Calu3 (cell line): ENCODE data around the gene DNAJC1. TPM values are rescaled to one million over a fixed set of nuclear protein-coding genes. Genes with fewer than 3 reads are reported as not detected.

Experiments used
- BruUV-seq: library from RNA; stranded (reverse); fragments of 400-500 nt; replicated peaks from 2 replicates; lab custom pipeline; 2021; lab: Mats Ljungman, UMichigan
- CTCF ChIA-PET: fragments of 300-600 bp; sonication (Branson Sonifier 250); formaldehyde crosslinking; loops from one replicate; lab custom pipeline; 2022; ENCODE audit warnings: antibody characterized with exemption; lab: Charles Lee
- DNase-seq: peaks from one replicate; pipeline ENCODE4 v3.0.0; 2022
- H3K27ac Mint-ChIP-seq: one replicate; pipeline ENCODE4 v1.8.0; 2022; ENCODE audit warnings: mixed read lengths; ENCODE audit not compliant: unreplicated experiment
- H3K27me3 Mint-ChIP-seq: one replicate; pipeline ENCODE4 v1.8.0; 2022; ENCODE audit warnings: mixed read lengths; ENCODE audit not compliant: unreplicated experiment
- H3K36me3 Mint-ChIP-seq: one replicate; pipeline ENCODE4 v1.8.0; 2022; ENCODE audit warnings: mild to moderate bottlenecking, moderate library complexity, mixed read lengths; ENCODE audit not compliant: insufficient read depth, unreplicated experiment
- H3K4me1 Mint-ChIP-seq: one replicate; pipeline ENCODE4 v1.8.0; 2022; ENCODE audit warnings: mild to moderate bottlenecking, low read depth, mixed read lengths; ENCODE audit not compliant: unreplicated experiment
- H3K4me3 Mint-ChIP-seq: one replicate; pipeline ENCODE4 v1.8.0; 2022; ENCODE audit warnings: mild to moderate bottlenecking, low read depth, moderate library complexity, mixed read lengths; ENCODE audit not compliant: unreplicated experiment
- H3K9me3 Mint-ChIP-seq: one replicate; pipeline ENCODE4 v1.8.0; 2022; ENCODE audit warnings: low read depth, mixed read lengths; ENCODE audit not compliant: unreplicated experiment
- intact Hi-C: fragments of 100-400 bp; cut with micrococcal nuclease; formaldehyde crosslinking; loops from one replicate; pipeline ENCODE4 v1.10.0; 2022; ENCODE audit not compliant: unreplicated experiment
- total RNA-seq: library from RNA; stranded (reverse); gene quantifications from 2 replicates; pipeline ENCODE4 v1.2.3, GENCODE V29; 2022
- TF ChIP-seq, protein P1 (sequence below): fragments of 200-600 bp; IDR thresholded peaks from one replicate; pipeline ENCODE4 v1.8.0; 2022; ENCODE audit warnings: antibody characterized with exemption; ENCODE audit not compliant: unreplicated experiment

The DNAJC1 gene
- total RNA-seq, 1 experiment from 2014 or later, result 17.0 TPM

DNA sequence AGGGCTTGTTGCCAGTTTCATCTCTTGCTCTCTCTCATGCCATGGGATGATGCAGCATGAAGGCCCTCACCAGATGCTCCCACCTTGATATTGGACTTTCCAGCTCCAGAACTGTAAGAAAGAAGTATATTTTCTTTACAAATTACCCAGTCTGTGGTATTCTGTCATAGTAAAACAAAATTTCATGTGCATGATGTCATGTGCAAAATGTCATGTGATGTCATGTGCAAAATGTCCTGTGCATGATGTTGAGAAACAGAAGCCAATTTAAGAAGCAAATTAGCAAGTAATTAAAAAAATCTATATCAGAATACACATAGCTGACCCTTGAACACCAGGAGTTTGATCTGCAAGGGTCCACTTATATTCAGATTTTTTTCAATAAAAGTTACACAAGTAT is 56.6 kb downstream of the DNAJC1 start:
- Mint-ChIP-seq H3K4me3 (no peak overlapping the region), H3K9me3 (no peaks in the 10 kb centered on the region), H3K27ac (no peak overlapping the region), H3K36me3 (no peaks in the 10 kb centered on the region), H3K4me1 (no peaks in the 10 kb centered on the region), H3K27me3 (no peaks in the 10 kb centered on the region)
- CTCF ChIA-PET, result no interaction called here
- BruUV-seq, result no TSS peak
- intact Hi-C loops, result no loop called here
- TF ChIP-seq, protein P1, sequence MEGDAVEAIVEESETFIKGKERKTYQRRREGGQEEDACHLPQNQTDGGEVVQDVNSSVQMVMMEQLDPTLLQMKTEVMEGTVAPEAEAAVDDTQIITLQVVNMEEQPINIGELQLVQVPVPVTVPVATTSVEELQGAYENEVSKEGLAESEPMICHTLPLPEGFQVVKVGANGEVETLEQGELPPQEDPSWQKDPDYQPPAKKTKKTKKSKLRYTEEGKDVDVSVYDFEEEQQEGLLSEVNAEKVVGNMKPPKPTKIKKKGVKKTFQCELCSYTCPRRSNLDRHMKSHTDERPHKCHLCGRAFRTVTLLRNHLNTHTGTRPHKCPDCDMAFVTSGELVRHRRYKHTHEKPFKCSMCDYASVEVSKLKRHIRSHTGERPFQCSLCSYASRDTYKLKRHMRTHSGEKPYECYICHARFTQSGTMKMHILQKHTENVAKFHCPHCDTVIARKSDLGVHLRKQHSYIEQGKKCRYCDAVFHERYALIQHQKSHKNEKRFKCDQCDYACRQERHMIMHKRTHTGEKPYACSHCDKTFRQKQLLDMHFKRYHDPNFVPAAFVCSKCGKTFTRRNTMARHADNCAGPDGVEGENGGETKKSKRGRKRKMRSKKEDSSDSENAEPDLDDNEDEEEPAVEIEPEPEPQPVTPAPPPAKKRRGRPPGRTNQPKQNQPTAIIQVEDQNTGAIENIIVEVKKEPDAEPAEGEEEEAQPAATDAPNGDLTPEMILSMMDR, result no peak
- no peak for DNase-seq

DNA sequence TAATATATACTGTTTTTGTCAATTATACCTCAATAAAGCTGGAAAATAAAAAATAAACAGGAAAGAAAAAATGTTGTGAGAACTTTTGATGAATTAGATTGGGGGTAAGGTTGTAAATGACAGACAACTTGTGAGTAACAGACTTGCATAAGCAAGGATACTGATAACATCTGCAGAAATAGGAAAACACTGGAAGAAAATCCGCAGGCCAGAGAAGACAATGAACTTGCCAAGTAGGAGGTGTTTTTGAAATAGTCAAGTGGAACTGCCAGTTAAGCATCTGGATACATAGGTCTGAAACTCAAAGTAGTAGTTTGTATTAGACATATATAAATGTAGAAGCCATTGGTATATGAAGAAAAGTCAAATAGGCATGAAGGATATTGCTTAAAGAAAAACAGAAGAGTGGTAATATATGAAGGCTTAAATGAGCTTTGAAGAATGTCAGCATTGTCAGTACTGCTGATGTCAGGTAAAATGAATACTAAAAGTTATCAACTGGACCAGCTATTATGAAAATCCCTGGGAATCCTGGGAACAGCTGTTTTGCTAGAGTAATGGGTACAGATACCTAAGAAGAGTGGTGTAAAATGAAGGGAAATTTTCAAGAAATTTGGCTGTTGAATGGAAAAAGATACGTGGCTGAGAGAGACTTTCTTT is 58.7 kb downstream of the DNAJC1 start:
- intact Hi-C loops, result loop anchor here (2.0 kb wide), 1 partner anchor 18 kb away; no protein-coding TSS in a partner anchor
- Mint-ChIP-seq H3K4me3 (no peak overlapping the region), H3K9me3 (no peaks in the 10 kb centered on the region), H3K27ac (no peak overlapping the region), H3K27me3 (no peaks in the 10 kb centered on the region), H3K36me3 (no peaks in the 10 kb centered on the region), H3K4me1 (no peaks in the 10 kb centered on the region)
- BruUV-seq, result no TSS peak
- DNase-seq, result no peak
- CTCF ChIA-PET, result no interaction called here
- TF ChIP-seq, protein P1, result no peak

DNA sequence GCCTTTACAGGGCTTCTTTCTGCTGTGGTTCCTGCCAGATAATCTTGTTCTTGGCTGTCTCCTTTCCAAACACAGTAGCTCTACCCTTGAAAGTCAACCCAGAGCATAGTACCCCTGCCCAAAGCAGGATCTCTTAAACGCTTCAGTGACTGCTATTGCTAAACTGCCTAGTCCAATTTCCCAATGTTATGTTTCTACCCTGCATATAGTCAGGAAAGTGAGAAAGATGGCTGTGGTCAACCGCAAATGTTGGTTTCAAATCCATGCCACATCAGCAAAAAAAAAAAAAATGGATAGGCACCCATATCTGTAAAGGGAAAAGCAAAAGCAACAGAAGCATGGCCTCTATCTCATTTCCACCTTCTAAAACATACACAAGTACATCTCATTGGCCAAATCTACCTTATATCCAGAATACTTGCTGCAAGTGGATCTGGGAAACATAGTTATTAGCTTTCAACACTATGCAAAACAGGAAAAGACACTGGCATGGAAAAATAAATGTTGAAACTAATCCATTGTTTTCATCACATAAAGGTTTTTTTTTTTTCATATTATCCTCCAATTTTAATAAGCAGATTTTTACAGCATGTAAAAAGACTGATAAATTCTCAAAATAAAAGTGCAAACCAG is 59.8 kb downstream of the DNAJC1 start:
- H3K27me3 Mint-ChIP-seq, result no peaks in the 10 kb centered on the region
- DNase-seq, result no peak
- H3K27ac Mint-ChIP-seq, result no peak overlapping the region
- H3K4me1 Mint-ChIP-seq, result no peaks in the 10 kb centered on the region
- intact Hi-C loops, result loop anchor here (2.0 kb wide), 1 partner anchor 17 kb away; no protein-coding TSS in a partner anchor
- no peaks in the 10 kb centered on the region for H3K9me3 Mint-ChIP-seq
- no TSS peak for BruUV-seq
- CTCF ChIA-PET, result interaction anchor here (0.6 to 0.7 kb wide), 3 partner anchors 97 to 422 kb away, joined by 3 to 4 read pairs (median 3); no protein-coding TSS in a partner anchor
- H3K4me3 Mint-ChIP-seq, result no peak overlapping the region
- no peaks in the 10 kb centered on the region for H3K36me3 Mint-ChIP-seq
- TF ChIP-seq, protein P1, result no peak

DNA sequence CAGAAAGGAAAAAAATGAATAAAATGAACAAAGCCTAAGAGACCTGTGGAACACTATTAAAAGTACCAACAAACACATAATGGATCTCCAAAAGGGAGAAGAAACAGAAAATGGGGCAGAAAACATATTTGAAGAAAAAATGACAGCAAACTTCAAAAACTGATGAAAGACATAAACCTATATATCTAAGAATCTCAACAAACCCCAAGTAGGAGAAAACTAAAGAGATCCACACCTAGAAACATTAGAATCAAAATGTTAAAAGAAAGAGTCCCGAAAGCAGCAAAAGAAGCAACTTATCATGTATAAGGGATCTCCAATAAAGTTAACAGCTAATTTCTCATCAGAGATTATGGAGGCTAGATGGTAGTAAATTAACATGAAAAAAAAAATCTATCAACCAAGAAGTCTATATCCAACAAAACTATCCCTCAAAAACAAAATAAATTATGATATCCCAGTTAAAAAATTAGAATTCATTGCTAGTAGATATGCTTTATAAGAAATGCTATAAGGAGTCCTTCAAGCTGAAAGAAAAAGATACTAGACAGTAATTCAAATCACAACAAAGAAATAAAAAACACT is 68.0 kb downstream of the DNAJC1 start:
- no peaks in the 10 kb centered on the region for H3K36me3 Mint-ChIP-seq
- no peaks in the 10 kb centered on the region for H3K27me3 Mint-ChIP-seq
- H3K4me1 Mint-ChIP-seq, result no peaks in the 10 kb centered on the region
- CTCF ChIA-PET, result no interaction called here
- no peak overlapping the region for H3K27ac Mint-ChIP-seq
- TF ChIP-seq, protein P1, result no peak
- no peak overlapping the region for H3K4me3 Mint-ChIP-seq
- intact Hi-C loops, result no loop called here
- no peak for DNase-seq
- H3K9me3 Mint-ChIP-seq, result peaks cover 6% of the 10 kb centered on the region
- no TSS peak for BruUV-seq
